HTR-8/SVneo (cell line): ENCODE results near the gene TNNI3K.

Source experiments
- DNase-seq: peaks from one replicate; pipeline ENCODE4 v3.0.0; 2011; ENCODE audit warnings: low spot score, mixed read lengths; ENCODE audit not compliant: insufficient read length
- FAIRE-seq: peaks from 2 replicates; lab custom pipeline; 2011; peaks lifted over from hg19 to GRCh38; lab: Jason Lieb, UNC

The TNNI3K gene

GRCh38 chr1:74530892-74531291 lies 295.7 kb downstream of the TNNI3K start:
- FAIRE-seq (no peak), DNase-seq (no peak)

GRCh38 chr1:74531796-74532195 lies 296.6 kb downstream of the TNNI3K start:
- DNase-seq (no peak), FAIRE-seq (no peak)

- FAIRE-seq (no peak), DNase-seq (no peak)
Measured at GRCh38 chr1:74534241-74534640, 299.1 kb downstream of the TNNI3K start.

GRCh38 chr1:74545821-74546220 lies 310.6 kb downstream of the TNNI3K start:
- DNase-seq (no peak), FAIRE-seq (no peak)

DNA sequence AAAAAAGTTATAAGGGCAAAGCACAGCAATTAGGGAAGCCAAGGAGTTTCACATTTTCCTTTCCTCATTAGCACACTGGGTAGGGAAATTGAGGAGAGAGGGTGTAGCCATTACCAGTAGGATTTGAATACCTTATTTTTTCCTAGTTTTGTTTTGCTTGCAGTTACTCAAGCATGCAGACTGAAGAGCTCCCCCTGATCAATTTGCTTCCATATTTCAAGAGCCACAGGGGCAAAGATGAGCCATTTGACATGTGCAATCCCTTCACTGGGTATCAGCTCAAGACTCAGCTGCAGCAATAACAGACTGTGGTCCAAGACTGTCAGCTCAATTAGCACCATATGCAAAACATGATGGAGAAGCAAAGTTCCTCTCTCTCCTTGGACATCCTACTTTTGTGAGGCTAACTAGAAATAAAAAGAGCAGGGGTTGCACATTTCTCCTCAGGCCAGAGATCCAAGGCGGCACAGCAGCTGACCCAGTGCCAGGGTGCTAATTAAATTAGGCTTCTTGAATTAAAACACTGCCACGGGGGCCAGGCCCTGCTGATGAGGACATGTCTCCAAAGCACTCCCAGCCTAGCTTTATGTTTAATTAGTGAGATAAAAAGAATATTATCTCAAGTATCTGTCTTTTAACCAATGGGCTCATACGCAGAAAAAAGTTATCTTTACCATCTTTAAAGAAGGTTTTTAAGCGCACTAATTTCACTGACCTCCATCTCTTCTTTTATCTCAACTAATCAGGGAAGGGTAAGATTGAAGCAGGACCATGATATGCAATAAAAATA lies 314.0 kb downstream of the TNNI3K start:
- FAIRE-seq (no peak), DNase-seq (no peak)

DNA sequence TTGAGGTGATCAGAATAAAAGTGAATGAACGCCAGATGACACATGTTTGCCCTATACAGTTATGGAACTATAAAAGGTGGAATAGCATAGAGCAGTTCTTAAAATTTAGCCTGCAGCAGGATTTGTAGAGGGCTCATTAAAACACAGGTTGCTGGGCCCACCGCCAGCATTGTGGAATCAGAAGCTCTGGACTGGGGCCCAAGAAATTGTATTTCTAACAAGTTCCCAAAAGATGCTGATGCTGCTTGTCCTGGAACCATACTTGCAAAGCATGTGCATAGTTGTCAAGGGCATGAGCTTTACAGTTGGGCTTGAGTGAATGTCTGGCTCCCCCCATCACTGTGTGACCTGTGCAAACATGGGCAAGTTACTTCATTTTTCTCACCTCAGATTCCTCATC lies 314.7 kb downstream of the TNNI3K start:
- DNase-seq (no peak), FAIRE-seq (no peak)

DNA sequence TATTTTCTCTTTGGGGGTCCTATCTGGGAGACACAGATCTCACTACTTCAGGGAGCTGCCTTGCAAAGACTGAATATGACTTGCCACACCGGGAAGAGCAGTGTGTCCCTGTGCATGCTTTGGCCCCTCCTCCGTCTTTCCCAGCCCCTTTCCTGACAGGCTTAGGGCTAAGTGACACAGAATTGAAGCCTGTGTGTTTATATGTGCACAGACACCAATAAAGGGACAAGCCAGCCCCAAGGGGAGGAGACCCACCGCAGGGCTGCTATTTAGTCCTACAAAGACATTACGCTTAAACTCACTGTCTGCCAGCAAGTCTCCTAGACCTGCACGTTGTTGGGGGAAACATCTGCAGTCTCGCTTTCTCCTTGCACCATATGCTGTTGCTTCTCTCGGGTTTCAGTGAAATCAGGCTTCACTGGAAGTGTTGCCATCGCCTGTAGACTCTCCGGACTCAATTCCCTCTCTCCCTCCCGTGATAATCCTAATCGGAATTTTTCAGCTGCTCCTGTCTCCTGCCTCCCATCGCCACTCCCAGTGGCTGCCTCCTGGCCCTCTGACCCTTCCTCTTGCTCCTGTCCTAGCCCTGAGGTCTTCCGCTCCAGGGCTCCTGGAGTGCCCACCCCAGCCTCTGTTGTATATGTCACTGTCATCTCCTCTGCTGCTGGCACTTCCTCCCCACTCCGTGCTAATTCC lies 335.8 kb downstream of the TNNI3K start:
- FAIRE-seq (no peak), DNase-seq (no peak)

- FAIRE-seq, result no peak
- no peak for DNase-seq
Measured at GRCh38 chr1:74571493-74571800, 336.3 kb downstream of the TNNI3K start.

DNA sequence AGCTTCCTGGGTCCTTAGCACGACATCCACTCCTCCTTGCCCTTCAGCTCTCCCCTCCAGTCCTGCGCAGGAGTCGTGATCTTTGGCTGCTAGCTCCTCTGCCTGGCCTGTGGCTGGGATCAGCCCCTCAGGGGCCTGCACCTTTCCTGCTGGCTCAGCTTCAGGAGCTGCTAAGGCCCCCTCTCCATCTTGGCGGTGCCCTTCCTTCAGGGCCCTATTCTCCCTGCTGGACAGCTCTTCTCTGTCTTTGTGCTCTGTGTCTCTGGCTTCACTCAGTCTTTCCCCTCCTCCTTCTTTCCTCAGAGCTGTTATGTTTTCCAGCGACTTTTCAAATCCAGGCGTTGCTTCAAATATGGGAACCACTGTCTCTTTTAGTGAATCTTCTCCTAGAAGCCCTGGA lies 336.7 kb downstream of the TNNI3K start:
- no peak for DNase-seq
- FAIRE-seq, result no peak

DNA sequence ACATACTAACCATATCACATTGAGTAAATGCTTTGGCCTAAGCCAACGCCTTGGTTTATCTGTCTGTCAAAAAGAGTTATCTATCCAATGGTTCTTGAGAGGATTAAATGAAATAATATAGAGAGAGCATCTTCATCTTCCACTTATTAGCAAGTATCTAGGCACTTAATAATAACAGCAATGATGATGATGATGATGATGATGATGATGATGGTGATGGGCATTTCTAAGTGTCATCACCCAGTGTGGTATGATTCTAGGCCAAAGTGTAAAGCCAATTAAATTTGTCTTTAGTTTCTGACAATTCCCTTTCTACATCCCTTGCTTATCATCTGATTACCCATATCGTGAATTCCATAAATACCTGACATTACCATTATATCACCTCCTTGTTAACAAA lies 342.9 kb downstream of the TNNI3K start:
- no peak for FAIRE-seq
- DNase-seq, result no peak

- DNase-seq, result no peak
- no peak for FAIRE-seq
Measured at GRCh38 chr1:74579425-74579824, 344.2 kb downstream of the TNNI3K start.

GRCh38 chr1:74583397-74583796 lies 348.2 kb downstream of the TNNI3K start:
- FAIRE-seq, result no peak
- DNase-seq, result no peak

DNA sequence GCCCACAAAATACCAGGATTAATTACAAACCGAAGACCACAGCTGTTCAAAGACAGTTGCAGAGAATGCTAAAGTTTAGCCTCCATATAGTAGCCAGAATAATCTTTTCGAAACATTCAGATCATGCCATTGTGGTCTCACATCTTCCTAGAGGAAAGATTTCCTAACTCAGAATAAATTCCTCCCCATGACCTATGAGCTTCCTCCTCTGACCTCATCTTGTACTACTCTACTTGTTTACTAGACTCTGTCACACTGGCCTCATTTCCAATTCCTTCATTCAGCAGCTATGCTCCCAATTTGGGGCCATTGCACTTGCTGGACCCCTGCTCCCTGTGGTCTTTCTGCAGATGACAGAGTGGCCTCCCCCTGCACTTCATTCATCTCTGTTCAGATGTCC lies 349.0 kb downstream of the TNNI3K start:
- no peak for DNase-seq
- no peak for FAIRE-seq

GRCh38 chr1:74586253-74586897 lies 351.2 kb downstream of the TNNI3K start:
- FAIRE-seq (no peak), DNase-seq (no peak)

GRCh38 chr1:74587888-74588287 lies 352.7 kb downstream of the TNNI3K start:
- no peak for DNase-seq
- FAIRE-seq, result no peak

- DNase-seq (no peak), FAIRE-seq (no peak)
Measured at GRCh38 chr1:74590288-74590687, 355.1 kb downstream of the TNNI3K start.

DNA sequence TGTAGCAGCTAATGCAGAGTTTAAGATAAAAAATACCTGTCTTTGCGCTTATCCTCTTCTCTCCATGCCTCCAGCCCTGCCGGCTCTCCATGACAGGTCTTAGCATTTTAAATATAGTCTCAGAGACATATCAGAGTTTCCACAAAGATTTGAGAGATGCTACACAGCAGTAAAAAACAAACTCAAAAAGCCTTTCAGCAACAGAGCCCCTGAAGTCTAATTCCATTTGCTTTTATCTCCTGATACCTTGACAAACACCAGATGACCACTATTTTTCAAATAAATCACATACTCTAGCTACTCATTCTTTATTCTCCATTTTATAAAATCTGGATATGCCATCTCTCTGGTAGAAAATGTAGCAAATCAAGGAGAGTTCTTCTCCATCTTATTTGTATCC lies 356.8 kb downstream of the TNNI3K start:
- DNase-seq (no peak), FAIRE-seq (no peak)

DNA sequence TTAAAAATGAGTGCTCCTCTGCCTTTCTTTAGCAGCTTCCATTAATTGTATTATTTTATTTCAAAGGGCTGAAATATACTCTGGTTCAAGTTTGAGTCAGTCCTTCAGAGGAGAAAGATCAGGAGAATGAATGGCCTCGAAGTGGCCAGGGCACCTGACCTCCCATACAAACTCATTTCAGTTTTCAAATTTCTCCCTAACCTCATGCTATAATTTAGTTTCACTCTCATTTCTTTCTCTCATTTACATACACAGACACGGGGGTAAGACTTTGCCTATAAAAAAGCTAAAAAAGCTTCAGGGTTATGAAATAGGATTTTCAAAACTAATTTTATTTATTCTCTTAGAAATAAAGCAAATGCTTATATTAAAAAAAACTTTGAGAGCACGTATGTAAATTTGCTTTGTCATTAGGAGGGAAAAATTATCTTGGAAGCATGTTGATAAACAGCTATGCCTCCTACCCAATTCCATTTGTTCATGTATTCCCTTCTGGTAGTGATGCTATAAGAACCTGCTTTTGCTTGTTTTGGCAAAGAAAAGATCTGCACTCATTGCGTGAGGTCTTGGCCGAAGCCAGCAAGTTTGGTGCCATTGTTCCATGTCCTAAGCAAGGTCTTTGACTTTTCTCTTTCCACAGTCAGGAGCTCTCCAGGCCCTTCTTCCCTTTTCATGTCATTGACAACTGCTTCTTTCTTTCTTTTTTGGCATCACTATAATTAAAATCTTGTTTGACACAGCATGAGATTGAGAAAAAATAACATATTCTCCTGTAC lies 357.6 kb downstream of the TNNI3K start:
- DNase-seq (no peak), FAIRE-seq (no peak)
